SW 1271 (cell line): ENCODE measurements around the gene CHFR.
"Not testable (repeated sequence)": the region's sequence is repeated elsewhere in the genome, so short reads cannot be mapped to it uniquely, and the experiment has no call there.

Experiments used
- DNase-seq, 2 experiments: peaks; one replicate each; lab custom pipeline; 2025; lab: John Stamatoyannopoulos, UW

Gene CHFR

DNA sequence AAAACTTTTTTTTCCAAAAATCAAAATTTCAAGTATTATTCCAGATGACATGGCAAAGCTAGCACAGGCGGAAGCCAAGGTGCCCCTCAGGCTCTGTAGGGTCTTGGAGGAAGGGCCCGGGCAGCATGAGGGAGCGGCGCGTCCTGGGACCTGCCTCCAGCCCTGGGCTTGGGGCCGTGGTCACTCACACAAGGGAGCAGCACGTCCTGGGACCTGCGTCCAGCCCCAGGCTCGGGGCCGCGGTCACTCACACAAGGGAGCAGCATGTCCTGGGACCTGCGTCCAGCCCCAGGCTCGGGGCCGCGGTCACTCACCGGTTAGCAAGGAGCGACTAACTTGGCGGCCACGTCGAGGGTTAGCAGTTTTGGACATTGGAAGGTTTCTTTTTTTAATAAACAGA lies 46.9 kb downstream of the CHFR start:
- no peak for DNase-seq

GRCh38 chr12:132839558-132840235 lies 47.7 kb downstream of the CHFR start:
- DNase-seq, result no peak

DNA sequence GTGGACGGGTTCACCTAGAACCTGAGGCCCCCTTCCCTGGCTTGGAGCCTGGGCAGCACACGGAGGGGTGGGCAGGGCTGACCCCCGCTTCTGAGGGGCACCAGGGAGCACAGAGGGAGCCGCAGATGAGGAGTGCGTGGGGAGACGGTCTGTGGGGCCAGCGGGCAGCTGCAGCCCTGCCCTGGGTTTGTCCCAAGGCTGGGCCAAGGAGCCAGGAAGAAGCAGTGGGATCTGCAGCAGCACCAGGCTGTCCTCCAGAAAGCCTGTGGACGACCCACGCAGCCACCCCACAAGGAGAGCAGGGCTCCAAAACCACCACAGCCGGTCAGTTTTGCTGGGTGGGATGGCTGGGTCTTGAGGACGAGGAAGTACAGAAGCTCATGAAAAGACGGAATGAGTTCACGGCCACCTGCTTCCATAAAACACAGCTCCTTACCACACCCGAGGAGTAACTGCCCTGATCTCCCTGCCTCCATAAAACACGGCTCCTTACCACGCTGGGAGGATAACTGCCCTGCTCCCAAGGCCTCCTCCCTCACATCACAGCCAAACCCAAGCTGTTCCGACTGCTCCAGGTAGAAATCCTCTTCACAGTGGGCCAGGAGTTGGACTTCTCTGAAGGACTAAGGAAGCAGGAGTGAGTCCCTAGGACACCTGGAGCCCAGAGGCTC lies 48.9 kb downstream of the CHFR start:
- no peak for DNase-seq

DNA sequence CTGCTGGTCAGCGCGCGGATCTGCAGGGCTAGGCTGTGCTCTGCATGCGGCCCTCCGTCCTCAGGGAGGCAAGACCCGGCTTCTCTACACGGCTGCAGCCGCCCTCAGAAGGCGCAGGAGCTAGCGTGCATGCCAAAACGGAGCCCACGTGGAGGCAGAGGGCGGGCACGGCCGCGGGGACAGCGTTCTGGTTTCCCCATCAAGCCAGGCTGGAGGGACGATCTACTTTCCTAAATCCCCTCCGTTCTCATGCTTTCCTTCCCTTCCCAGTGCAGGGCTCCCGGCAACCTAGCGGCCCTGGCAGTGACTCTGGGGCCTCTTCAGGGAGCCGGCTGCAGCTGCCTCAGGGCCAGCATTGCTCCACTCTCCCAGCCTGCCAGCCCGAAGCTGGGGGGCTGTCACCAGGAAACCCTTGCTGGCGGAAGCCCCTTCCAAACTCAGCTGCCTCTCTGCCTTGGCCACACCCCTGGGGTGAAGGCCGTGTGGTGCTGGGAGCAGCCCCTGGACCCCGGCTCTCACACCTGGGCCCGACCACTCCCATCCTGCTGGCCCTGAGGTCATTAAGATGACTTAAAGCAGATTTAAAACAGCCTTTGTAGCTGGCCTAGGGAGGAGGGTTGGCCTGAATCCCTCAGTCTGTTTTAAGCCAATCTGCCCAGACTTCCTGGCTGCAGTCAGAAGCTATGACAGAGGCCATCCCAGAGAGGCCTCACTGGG lies 49.6 kb downstream of the CHFR start:
- DNase-seq, result no peak

DNA sequence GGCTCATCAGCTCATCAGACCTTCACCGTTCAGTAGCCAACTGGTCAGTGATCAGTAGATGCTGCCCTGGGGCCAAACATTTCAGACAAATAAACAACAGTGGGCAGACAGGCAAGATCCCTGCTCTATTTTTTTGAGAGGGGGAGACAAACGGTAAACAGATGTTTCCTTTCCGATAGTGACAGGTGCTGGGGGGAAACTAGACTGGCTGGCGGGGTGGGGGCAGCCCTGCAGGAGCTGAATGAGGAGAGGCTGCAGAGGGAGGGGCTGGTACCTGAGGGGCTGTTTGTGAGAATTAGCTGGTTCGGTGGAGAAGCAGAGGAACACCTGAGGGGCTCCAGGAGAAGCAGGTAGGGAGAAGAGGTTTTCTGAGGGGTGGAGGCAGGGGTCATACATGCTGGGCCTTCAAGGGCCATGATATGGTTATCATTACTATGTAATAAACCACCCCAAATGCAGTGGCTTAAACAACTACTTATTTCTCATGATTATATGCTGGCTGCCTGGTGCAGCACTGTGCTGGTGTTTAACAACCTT lies 50.5 kb downstream of the CHFR start:
- no peak for DNase-seq

GRCh38 chr12:132836230-132836629 lies 51.2 kb downstream of the CHFR start:
- not testable (repeated sequence) for DNase-seq

DNA sequence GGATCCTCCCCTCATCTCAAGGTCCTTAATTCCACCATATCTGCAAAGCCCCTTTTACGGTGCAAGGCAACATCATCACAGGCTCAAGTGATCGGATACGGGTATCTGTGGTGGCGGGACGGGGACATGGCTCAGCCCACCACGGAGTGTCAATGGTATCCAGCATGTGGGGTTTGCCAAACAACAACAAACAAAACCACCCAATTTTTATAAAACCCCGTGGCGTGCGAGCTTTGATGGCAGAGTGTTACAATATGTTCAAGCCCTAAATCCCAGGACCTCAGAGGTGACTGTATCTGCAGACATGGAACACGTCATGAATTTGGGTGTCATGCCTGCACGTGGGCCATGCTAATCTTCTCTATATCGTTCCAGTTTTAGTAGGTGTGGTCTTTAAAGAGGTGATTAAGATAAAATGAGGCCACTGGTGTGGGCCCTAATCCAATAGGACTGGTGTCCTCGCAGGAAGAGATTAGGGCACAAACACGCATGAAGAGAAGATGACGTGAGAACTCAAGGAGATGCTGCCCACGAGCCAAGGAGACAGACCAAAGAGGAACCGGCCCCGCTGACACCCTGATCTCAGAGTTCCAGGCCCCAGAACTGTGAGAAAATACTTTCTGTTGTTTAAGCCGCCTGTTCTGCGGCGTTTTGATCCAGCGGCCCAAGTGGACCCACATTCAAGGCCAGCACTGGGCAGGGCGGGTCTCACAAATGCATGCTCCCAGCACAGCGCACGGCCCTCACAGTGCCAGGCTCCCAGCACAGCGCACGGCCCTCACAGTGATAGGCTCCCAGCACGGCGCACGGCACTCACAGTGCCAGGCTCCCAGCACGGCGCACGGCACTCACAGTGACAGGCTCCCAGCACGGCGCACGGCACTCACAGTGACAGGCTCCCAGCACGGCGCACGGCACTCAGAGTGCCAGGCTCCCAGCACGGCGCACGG lies 52.1 kb downstream of the CHFR start:
- DNase-seq, result no peak

DNA sequence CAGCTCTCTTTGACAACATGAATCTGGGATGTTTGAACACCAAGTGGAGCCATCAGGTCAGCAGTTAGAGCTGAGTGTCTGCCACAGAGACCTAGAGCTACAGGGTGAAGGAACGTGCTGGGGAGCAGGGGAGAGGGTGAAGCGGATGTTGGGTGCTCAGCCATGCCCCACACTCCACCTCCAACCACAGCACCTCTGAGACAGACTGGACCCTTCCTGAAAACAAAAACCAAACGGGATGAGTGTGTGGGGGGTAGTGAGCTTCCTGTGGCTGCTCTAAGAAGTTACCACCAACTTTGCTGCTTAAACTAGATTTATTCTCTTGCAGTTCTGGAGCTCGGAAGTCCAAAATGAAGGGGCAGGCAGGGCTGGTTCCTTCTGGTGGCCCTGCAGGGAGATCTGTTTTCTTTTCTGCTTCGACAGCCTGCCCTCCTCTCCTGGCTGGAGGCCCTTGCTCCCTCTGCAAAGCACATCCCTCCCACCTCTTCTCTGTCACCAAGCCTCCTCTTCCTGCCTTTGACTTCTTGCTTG lies 53.2 kb downstream of the CHFR start:
- no peak for DNase-seq

DNA sequence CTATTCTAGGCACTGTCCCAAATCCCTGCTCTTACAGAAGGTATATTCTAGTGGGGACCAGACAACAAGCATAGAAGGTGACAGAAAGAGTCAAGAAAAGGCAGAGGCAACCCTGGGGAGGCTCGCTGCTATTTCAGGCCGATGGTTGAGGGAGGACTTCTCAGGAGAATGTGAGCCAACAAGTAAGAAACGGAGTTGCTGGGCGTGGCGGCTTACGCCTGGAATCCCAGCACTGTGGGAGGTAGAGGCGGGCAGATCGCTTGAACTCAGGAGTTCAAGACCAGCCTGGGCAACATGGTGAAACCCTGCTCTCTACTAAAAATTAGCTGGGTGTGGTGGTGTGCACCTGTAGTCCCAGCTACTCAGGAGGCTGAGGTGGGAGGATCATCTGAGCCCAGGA lies 54.1 kb downstream of the CHFR start:
- no peak for DNase-seq

DNA sequence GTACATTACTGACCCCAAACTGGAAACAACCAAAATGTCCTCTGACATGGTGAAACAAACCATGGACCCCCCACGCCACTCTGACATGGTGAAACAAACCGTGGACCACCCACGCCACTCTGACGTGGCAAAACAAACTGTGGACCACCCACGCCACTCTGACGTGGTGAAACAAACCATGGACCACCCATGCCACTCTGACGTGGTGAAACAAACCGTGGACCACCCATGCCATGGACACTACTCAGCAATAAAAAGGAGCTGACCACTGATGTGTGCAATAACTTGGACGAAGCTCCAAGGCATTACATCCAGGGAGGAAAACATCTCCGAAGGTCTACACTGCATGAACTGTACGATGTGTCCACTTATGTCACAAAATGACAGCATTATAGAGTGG lies 55.6 kb downstream of the CHFR start:
- no peak for DNase-seq

DNA sequence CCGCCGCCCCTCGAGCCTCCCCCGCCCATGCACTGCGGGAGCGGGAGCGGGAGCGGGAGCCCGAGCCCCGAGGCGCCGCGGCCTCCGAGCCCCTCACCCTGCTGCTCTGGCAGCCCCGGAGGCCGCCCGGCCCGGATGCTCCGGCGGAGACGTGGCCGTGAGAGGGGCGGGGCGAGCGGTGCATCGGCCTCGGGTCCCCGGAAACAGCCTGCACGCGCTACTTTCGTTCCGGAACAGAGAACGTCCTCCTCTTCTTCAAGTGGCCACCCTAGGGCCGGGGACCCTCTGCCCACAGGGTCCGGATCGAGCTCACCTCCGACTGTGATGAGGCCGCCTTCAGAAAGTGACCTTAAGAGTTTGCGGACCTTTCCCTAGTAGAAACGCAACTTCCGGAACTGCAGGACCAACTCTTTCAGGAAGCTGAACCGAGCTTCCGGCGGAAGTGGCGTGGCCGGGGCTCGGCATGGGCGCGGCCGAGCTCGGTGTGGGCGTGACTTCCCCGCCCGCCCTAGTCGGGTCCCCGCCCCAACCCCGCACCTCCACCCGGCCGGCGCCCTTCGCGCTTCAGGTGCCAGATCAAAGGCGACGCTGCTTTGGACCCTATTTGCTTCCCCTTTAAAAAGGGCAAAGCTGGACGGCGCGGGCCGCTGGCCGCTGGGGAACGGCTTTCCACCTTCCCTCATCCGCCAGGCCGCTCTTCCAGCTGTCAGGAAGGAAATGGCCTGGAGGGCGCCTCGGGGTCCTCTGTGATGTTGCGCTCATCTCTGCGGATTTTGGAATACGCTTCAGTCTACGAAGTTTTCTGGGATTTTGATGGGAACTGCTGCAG lies 58.5 kb downstream of the CHFR start, which contains the start of gene GOLGA3:
GOLGA3 (minus strand) TSS at position 164 of the 829 bp plus-strand sequence. CDS start 6,741 bp downstream, outside the sequence.
- peak; percentile 63 to 81 for DNase-seq

DNA sequence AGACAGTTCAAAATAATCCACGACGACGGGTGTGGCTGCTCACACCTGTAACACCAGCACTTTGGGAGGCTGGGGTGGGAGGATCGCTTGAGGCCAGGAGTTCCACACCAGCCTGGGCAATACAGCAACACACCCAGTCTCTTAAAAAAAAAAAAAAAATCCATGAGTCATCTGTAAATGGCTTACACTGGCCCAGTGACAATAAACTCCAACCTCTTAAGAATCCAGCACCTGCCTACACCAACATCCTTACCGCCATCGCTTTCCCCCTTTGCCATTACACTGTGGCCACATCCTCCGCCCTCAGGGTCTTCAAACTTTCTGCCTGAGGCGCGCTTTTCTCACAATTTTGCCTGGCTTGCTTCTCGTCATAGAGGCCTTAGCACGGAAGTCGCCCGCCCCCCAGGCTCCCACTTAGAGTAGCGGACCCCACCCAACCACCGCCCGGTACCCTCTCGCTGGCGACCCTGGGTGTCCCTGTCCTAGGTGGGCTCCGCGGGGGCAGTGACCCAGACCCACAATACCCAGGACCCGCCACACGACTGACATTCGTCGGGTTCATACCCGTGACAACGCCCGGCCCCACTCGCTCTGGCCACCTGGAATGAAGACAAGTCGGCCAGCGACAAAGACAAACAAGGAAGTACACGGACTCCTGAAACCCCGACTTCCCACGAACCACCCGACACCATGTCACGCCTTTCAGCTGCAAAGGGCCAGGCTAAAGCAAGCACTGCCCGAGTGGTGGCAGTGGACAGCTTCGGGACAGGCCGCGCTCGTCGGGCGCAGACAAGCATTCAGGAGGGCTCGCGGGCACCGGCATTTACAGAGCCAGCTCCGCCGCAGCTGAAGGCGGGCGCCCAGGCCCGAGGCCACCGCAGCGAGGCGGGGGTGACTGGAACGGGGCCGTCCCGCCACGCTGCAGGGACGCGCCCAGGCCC lies 59.4 kb downstream of the CHFR start:
- peak; percentile 8 to 59 for DNase-seq

- no peak for DNase-seq
Observed at GRCh38 chr12:132825861-132826260, 61.5 kb downstream of the CHFR start.

GRCh38 chr12:132825089-132825488 lies 62.3 kb downstream of the CHFR start:
- DNase-seq, result no peak

DNA sequence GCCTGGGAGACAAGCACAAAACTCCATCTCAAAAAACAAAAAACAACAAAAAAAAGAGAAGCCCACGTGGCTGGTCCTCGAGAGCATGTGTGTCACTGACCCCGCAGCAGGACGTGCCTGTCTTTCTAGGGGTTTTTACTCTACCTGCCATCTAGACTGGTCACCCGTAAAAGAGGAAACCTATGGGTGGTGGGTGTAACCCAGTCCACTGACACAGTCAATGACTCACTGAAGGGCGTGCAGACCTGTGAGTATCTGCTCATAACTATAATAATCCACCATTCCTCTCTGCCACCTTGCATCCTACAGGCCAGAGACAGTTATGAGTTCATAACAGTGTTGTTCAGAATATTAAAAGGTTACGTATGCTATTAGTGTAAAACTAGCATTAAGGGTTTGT lies 63.4 kb downstream of the CHFR start:
- no peak for DNase-seq

DNA sequence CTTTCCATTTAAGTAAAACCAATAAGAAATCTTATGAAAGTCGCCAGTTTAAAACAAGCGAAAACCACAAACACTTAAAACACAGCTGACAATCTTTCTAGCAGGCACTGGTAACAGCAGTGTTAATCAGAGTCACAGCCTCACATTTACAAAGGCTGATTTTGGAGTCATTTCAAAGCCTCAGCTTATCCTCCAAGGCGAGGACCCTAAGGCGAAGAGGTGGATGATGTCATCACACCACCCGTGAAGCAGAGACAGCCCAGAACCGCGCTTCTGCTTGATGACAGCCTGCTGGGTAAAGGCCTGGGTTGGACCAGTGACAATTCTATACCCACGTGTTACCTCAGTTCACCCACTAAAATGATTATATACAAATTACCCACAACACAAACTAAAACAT lies 68.8 kb downstream of the CHFR start:
- DNase-seq, result no peak

DNA sequence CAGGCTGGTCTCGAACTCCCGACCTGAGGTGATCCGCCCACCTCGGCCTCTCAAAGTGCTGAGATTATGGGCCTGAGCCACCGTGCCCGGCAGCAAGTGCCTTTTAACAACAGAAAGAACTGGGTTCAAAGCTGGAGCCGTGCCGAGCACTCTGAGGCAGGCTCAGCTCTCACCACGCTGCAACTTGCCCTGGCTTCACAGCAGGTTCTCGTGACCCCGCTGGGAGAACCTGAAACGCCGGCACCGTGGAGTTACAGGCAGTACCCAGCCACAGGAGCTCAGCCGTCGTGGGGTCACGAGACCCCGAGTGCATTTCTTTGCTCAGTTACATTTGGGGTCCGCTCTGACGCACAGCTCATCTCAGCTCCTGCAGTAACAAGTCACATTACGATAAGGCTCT lies 73.2 kb downstream of the CHFR start:
- DNase-seq, result no peak

GRCh38 chr12:132813443-132813842 lies 74.0 kb downstream of the CHFR start:
- no peak for DNase-seq

GRCh38 chr12:132812631-132813305 lies 74.6 kb downstream of the CHFR start:
- no peak for DNase-seq
